Hepatocyte (in vitro differentiated cells): Measurements from ENCODE around the gene DYNLL2. TPM values are rescaled to one million over a fixed set of nuclear protein-coding genes. Genes with fewer than 3 reads are reported as not detected.

Source experiments
- DNase-seq: peaks from one replicate; pipeline ENCODE4 v3.0.0-alpha.2; 2016; ENCODE audit warnings: low spot score
- H2AFZ ChIP-seq: fragments of 200-600 bp; sonication (generic); 2 replicates; pipeline ENCODE4 v1.6.0; 2016; ENCODE audit warnings: antibody characterized with exemption, mild to moderate bottlenecking
- H3K27ac ChIP-seq: fragments of 200-600 bp; sonication (generic); 2 replicates; pipeline ENCODE4 v1.5.1; 2016; ENCODE audit warnings: mild to moderate bottlenecking
- H3K27me3 ChIP-seq: fragments of 200-600 bp; sonication (generic); 2 replicates; pipeline ENCODE4 v1.6.1; 2016
- H3K36me3 ChIP-seq: fragments of 200-600 bp; sonication (generic); replicated peaks from 2 replicates; pipeline ENCODE4 v1.5.1; 2016; ENCODE audit warnings: low read depth; ENCODE audit not compliant: insufficient read depth
- H3K4me1 ChIP-seq: fragments of 200-600 bp; sonication (generic); 2 replicates; pipeline ENCODE4 v1.5.1; 2016; ENCODE audit warnings: mild to moderate bottlenecking, moderate library complexity; ENCODE audit not compliant: insufficient read depth
- H3K4me2 ChIP-seq: fragments of 200-600 bp; sonication (generic); 2 replicates; pipeline ENCODE4 v1.6.0; 2016
- H3K4me3 ChIP-seq: fragments of 200-600 bp; sonication (generic); 2 replicates; pipeline ENCODE4 v1.5.1; 2016; ENCODE audit warnings: mild to moderate bottlenecking
- H3K79me2 ChIP-seq: fragments of 200-600 bp; sonication (generic); 2 replicates; pipeline ENCODE4 v1.6.0; 2017; ENCODE audit warnings: mild to moderate bottlenecking
- H3K9me2 ChIP-seq: fragments of 200-600 bp; sonication (generic); replicated peaks from 2 replicates; pipeline ENCODE4 v1.6.0; 2017; ENCODE audit warnings: mild to moderate bottlenecking; ENCODE audit not compliant: insufficient read depth
- H3K9me3 ChIP-seq: fragments of 200-600 bp; sonication (generic); 2 replicates; pipeline ENCODE4 v1.5.1; 2016; ENCODE audit warnings: low read depth, mild to moderate bottlenecking
- H4K20me1 ChIP-seq: fragments of 200-600 bp; sonication (generic); 2 replicates; pipeline ENCODE4 v1.6.0; 2016; ENCODE audit warnings: mild to moderate bottlenecking; ENCODE audit not compliant: insufficient read depth, poor library complexity, severe bottlenecking
- CTCF ChIP-seq: fragments of 200-600 bp; sonication (generic); IDR thresholded peaks from 2 replicates; pipeline ENCODE4 v1.5.1; 2016; ENCODE audit warnings: antibody characterized with exemption, mild to moderate bottlenecking; ENCODE audit not compliant: poor library complexity
- EZH2 ChIP-seq: fragments of 200-600 bp; sonication (generic); IDR thresholded peaks from 2 replicates; pipeline ENCODE4 v1.6.1; 2016; ENCODE audit warnings: antibody characterized with exemption, mild to moderate bottlenecking, borderline replicate concordance
- EZH2phosphoT487 ChIP-seq: fragments of 200-600 bp; sonication (generic); IDR thresholded peaks from one replicate; pipeline ENCODE4 v1.6.1; 2018; ENCODE audit warnings: antibody characterized with exemption, mild to moderate bottlenecking, low read depth, moderate library complexity; ENCODE audit not compliant: unreplicated experiment, severe bottlenecking
- WGBS: methylation state at CpG from one replicate; pipeline ENCODE4 v1.1.6; 2016; ENCODE audit warnings: low lambda C conversion rate; ENCODE audit errors: missing lambda C conversion rate; 5-methylcytosine and 5-hydroxymethylcytosine counted together
- polyA plus RNA-seq: library from polyadenylated mRNA; unstranded; fragments of >200 nt; fragmentation: Nextera tagmentation; extraction: Ambion mirVana; gene quantifications from 2 replicates; pipeline ENCODE4 v1.2.1, GENCODE V29; 2016
- total RNA-seq: library from RNA; depleted of rRNA; stranded (reverse); fragments of >200 nt; gene quantifications from 2 replicates; pipeline ENCODE4 v1.2.3, GENCODE V29; 2014

The DYNLL2 gene
- total and polyA plus RNA-seq, 2 experiments from 2014 or later = 2.7 to 23.2 TPM

- no peaks in the 10 kb centered on the region for H3K27me3 ChIP-seq
- peaks cover 26% of the 10 kb centered on the region for H3K4me1 ChIP-seq
- peaks cover 95% of the 10 kb centered on the region for H4K20me1 ChIP-seq
- H3K27ac ChIP-seq = no peak overlapping the region
- H3K4me3 ChIP-seq = no peak overlapping the region
- DNase-seq = no peak
- no peaks in the 10 kb centered on the region for H3K9me3 ChIP-seq
- H2AFZ ChIP-seq = no peak overlapping the region
- H3K79me2 ChIP-seq = peaks cover 72% of the 10 kb centered on the region
- TF ChIP-seq CTCF (no peak), EZH2phosphoT487 (no peak), EZH2 (no peak)
- H3K4me2 ChIP-seq = no peak overlapping the region
- WGBS = 94% methylated on average over 5 of the region's 5 CpGs
- peaks cover 4% of the 10 kb centered on the region for H3K36me3 ChIP-seq
- no peaks in the 10 kb centered on the region for H3K9me2 ChIP-seq
These were observed 5.4 kb downstream of the DYNLL2 start for GRCh38 chr17:58088624-58089023.

GRCh38 chr17:58089111-58089510 is 5.9 kb downstream of the DYNLL2 start:
- Histone ChIP-seq H3K36me3 (peaks cover 4% of the 10 kb centered on the region), H3K4me2 (no peak overlapping the region), H4K20me1 (peaks cover 90% of the 10 kb centered on the region), H3K79me2 (peaks cover 67% of the 10 kb centered on the region), H3K9me3 (no peaks in the 10 kb centered on the region), H3K4me3 (no peak overlapping the region), H2AFZ (no peak overlapping the region), H3K9me2 (no peaks in the 10 kb centered on the region), H3K27me3 (no peaks in the 10 kb centered on the region), H3K4me1 (peaks cover 26% of the 10 kb centered on the region), H3K27ac (no peak overlapping the region)
- DNase-seq = no peak
- TF ChIP-seq EZH2phosphoT487 = no peak
- TF ChIP-seq EZH2 = no peak
- no peak for TF ChIP-seq CTCF
- 89% methylated on average over 11 of the region's 11 CpGs for WGBS

GRCh38 chr17:58091024-58091567 is 7.9 kb downstream of the DYNLL2 start:
- Histone ChIP-seq H3K27ac (no peak overlapping the region), H3K36me3 (peaks cover 4% of the 10 kb centered on the region), H3K9me2 (no peaks in the 10 kb centered on the region), H4K20me1 (peaks cover 78% of the 10 kb centered on the region), H3K4me1 (peaks cover 11% of the 10 kb centered on the region), H3K27me3 (no peaks in the 10 kb centered on the region), H3K4me3 (no peak overlapping the region), H2AFZ (no peak overlapping the region), H3K9me3 (no peaks in the 10 kb centered on the region), H3K79me2 (peaks cover 47% of the 10 kb centered on the region), H3K4me2 (no peak overlapping the region)
- TF ChIP-seq EZH2 (no peak), CTCF (no peak), EZH2phosphoT487 (no peak)
- 91% methylated on average over 2 of the region's 2 CpGs for WGBS
- no peak for DNase-seq
